IPS-18a (cell line): Measurements from ENCODE around the gene GNG7.
A peak's percentile ranks its signal among the peaks of the same experiment; 100 is the strongest.
"Not testable (repeated sequence)": the region's sequence is repeated elsewhere in the genome, so short reads cannot be mapped to it uniquely, and the experiment has no call there.

ENCODE experiments used
- H3K27ac ChIP-seq: one replicate; pipeline ENCODE4 v1.5.1; 2013; ENCODE audit warnings: low read length
- H3K27me3 ChIP-seq: one replicate; pipeline ENCODE4 v1.6.1; 2013; ENCODE audit warnings: mild to moderate bottlenecking, low read length; ENCODE audit not compliant: control insufficient read depth, insufficient read depth
- H3K36me3 ChIP-seq: one replicate; pipeline ENCODE4 v1.6.1; 2013; ENCODE audit warnings: low read depth, low read length; ENCODE audit not compliant: control insufficient read depth
- H3K4me1 ChIP-seq: one replicate; pipeline ENCODE4 v1.6.1; 2013; ENCODE audit warnings: low read depth, low read length; ENCODE audit not compliant: control insufficient read depth
- H3K4me3 ChIP-seq: one replicate; pipeline ENCODE4 v1.5.1; 2013; ENCODE audit warnings: low read length
- H3K9ac ChIP-seq: one replicate; pipeline ENCODE4 v1.6.1; 2013; ENCODE audit warnings: mild to moderate bottlenecking, low read length, moderate library complexity
- H3K9me3 ChIP-seq: one replicate; pipeline ENCODE4 v1.6.1; 2013; ENCODE audit warnings: low read depth, low read length; ENCODE audit not compliant: control insufficient read depth

Gene GNG7

GRCh38 chr19:2511570-2511969, 190.9 kb downstream of the GNG7 start:
- H3K9me3 ChIP-seq: no peaks in the 10 kb centered on the region
- H3K9ac ChIP-seq: no peak overlapping the region
- H3K27ac ChIP-seq: no peak overlapping the region
- no peak overlapping the region for H3K4me3 ChIP-seq
- no peaks in the 10 kb centered on the region for H3K27me3 ChIP-seq
- H3K4me1 ChIP-seq: no peaks in the 10 kb centered on the region
- H3K36me3 ChIP-seq: no peaks in the 10 kb centered on the region

GRCh38 chr19:2509096-2509495, 193.4 kb downstream of the GNG7 start:
- H3K4me1 ChIP-seq: no peaks in the 10 kb centered on the region
- no peaks in the 10 kb centered on the region for H3K27me3 ChIP-seq
- no peaks in the 10 kb centered on the region for H3K9me3 ChIP-seq
- H3K27ac ChIP-seq: no peak overlapping the region
- H3K36me3 ChIP-seq: no peaks in the 10 kb centered on the region
- no peak overlapping the region for H3K9ac ChIP-seq
- no peak overlapping the region for H3K4me3 ChIP-seq

- Histone ChIP-seq H3K4me1 (no peaks in the 10 kb centered on the region), H3K9ac (no peak overlapping the region), H3K9me3 (no peaks in the 10 kb centered on the region), H3K27ac (no peak overlapping the region), H3K27me3 (no peaks in the 10 kb centered on the region), H3K4me3 (no peak overlapping the region), H3K36me3 (no peaks in the 10 kb centered on the region)
These were observed 195.4 kb downstream of the GNG7 start for GRCh38 chr19:2507109-2507508.

GRCh38 chr19:2506656-2507055, 195.8 kb downstream of the GNG7 start:
- H3K9me3 ChIP-seq, H3K4me1 ChIP-seq, H3K9ac ChIP-seq, H3K4me3 ChIP-seq, H3K27me3 ChIP-seq, H3K27ac ChIP-seq, H3K36me3 ChIP-seq: not testable (repeated sequence)

- H3K4me1 ChIP-seq: no peaks in the 10 kb centered on the region
- no peak overlapping the region for H3K9ac ChIP-seq
- no peaks in the 10 kb centered on the region for H3K36me3 ChIP-seq
- no peaks in the 10 kb centered on the region for H3K27me3 ChIP-seq
- no peak overlapping the region for H3K27ac ChIP-seq
- no peaks in the 10 kb centered on the region for H3K9me3 ChIP-seq
- H3K4me3 ChIP-seq: no peak overlapping the region
These were observed 198.9 kb downstream of the GNG7 start for GRCh38 chr19:2503521-2504109.

GRCh38 chr19:2500841-2501261, 201.6 kb downstream of the GNG7 start:
- no peaks in the 10 kb centered on the region for H3K36me3 ChIP-seq
- no peaks in the 10 kb centered on the region for H3K4me1 ChIP-seq
- no peak overlapping the region for H3K9ac ChIP-seq
- no peak overlapping the region for H3K27ac ChIP-seq
- no peaks in the 10 kb centered on the region for H3K9me3 ChIP-seq
- no peaks in the 10 kb centered on the region for H3K27me3 ChIP-seq
- H3K4me3 ChIP-seq: no peak overlapping the region

GRCh38 chr19:2500156-2500555, 202.3 kb downstream of the GNG7 start:
- Histone ChIP-seq H3K27me3 (peaks cover 2% of the 10 kb centered on the region), H3K9me3 (no peaks in the 10 kb centered on the region), H3K9ac (no peak overlapping the region), H3K4me3 (no peak overlapping the region), H3K27ac (no peak overlapping the region), H3K4me1 (no peaks in the 10 kb centered on the region), H3K36me3 (no peaks in the 10 kb centered on the region)

GRCh38 chr19:2497186-2497585, 205.3 kb downstream of the GNG7 start:
- Histone ChIP-seq H3K27ac (no peak overlapping the region), H3K36me3 (no peaks in the 10 kb centered on the region)

GRCh38 chr19:2495651-2496316, 206.7 kb downstream of the GNG7 start:
- H3K9ac ChIP-seq: no peak overlapping the region
- no peaks in the 10 kb centered on the region for H3K4me1 ChIP-seq
- no peaks in the 10 kb centered on the region for H3K36me3 ChIP-seq
- H3K27me3 ChIP-seq: peaks cover 31% of the 10 kb centered on the region
- H3K27ac ChIP-seq: no peak overlapping the region
- no peaks in the 10 kb centered on the region for H3K9me3 ChIP-seq
- H3K4me3 ChIP-seq: no peak overlapping the region

More at GRCh38 chr19:2497186-2497585, 205.3 kb downstream of the GNG7 start:
- H3K27me3 ChIP-seq: peaks cover 27% of the 10 kb centered on the region
- H3K9me3 ChIP-seq: no peaks in the 10 kb centered on the region
- no peaks in the 10 kb centered on the region for H3K4me1 ChIP-seq
- no peak overlapping the region for H3K9ac ChIP-seq
- H3K4me3 ChIP-seq: no peak overlapping the region

- H3K27ac ChIP-seq: no peak overlapping the region
These were observed 207.3 kb downstream of the GNG7 start for GRCh38 chr19:2495130-2495641.

GRCh38 chr19:2494447-2495129, 207.9 kb downstream of the GNG7 start:
- Histone ChIP-seq H3K9ac (no peak overlapping the region), H3K4me1 (no peaks in the 10 kb centered on the region), H3K27ac (no peak overlapping the region)

More at GRCh38 chr19:2495130-2495641, 207.3 kb downstream of the GNG7 start:
- Histone ChIP-seq H3K9me3 (no peaks in the 10 kb centered on the region), H3K27me3 (peaks cover 37% of the 10 kb centered on the region), H3K9ac (no peak overlapping the region), H3K4me1 (no peaks in the 10 kb centered on the region), H3K4me3 (peak overlapping the region; percentile 55), H3K36me3 (no peaks in the 10 kb centered on the region)

More at GRCh38 chr19:2494447-2495129, 207.9 kb downstream of the GNG7 start:
- peaks cover 43% of the 10 kb centered on the region for H3K27me3 ChIP-seq
- no peaks in the 10 kb centered on the region for H3K36me3 ChIP-seq
- peak overlapping the region; percentile 55 for H3K4me3 ChIP-seq
- no peaks in the 10 kb centered on the region for H3K9me3 ChIP-seq
